Progenitor cell of endocrine pancreas (in vitro differentiated cells): Measurements from ENCODE around the gene BARX1. TPM values are rescaled to one million over a fixed set of nuclear protein-coding genes. Genes with fewer than 3 reads are reported as not detected.

Experiments
- DNase-seq: peaks from one replicate; pipeline ENCODE4 v3.0.0; 2021; ENCODE audit warnings: low spot score; ENCODE audit not compliant: unreplicated experiment
- H3K27ac Mint-ChIP-seq: 2 replicates; pipeline ENCODE4 v1.8.0; 2021; ENCODE audit warnings: mild to moderate bottlenecking, moderate library complexity, mixed read lengths
- H3K27me3 Mint-ChIP-seq: 2 replicates; pipeline ENCODE4 v1.8.0; 2021; ENCODE audit warnings: mixed read lengths
- H3K36me3 Mint-ChIP-seq: 2 replicates; pipeline ENCODE4 v1.8.0; 2022; ENCODE audit warnings: mixed read lengths; ENCODE audit not compliant: insufficient read depth
- H3K4me1 Mint-ChIP-seq: 2 replicates; pipeline ENCODE4 v1.8.0; 2021; ENCODE audit warnings: low read depth, mixed read lengths
- H3K4me3 Mint-ChIP-seq: 2 replicates; pipeline ENCODE4 v1.8.0; 2021; ENCODE audit warnings: low read depth, mild to moderate bottlenecking, moderate library complexity, mixed read lengths
- H3K9me3 Mint-ChIP-seq: 2 replicates; pipeline ENCODE4 v1.8.0; 2021; ENCODE audit warnings: low read depth, mixed read lengths
- CTCF ChIP-seq: fragments of 200-600 bp; sonication (generic); IDR thresholded peaks from one replicate; pipeline ENCODE4 v1.5.0; 2021; ENCODE audit warnings: antibody characterized with exemption, mild to moderate bottlenecking; ENCODE audit not compliant: unreplicated experiment
- total RNA-seq: library from RNA; stranded (reverse); gene quantifications from 2 replicates; pipeline ENCODE4 v1.2.1, GENCODE V29; 2021

BARX1 gene
- total RNA-seq, 1 donor from 2014 or later = 0.74 TPM

DNA sequence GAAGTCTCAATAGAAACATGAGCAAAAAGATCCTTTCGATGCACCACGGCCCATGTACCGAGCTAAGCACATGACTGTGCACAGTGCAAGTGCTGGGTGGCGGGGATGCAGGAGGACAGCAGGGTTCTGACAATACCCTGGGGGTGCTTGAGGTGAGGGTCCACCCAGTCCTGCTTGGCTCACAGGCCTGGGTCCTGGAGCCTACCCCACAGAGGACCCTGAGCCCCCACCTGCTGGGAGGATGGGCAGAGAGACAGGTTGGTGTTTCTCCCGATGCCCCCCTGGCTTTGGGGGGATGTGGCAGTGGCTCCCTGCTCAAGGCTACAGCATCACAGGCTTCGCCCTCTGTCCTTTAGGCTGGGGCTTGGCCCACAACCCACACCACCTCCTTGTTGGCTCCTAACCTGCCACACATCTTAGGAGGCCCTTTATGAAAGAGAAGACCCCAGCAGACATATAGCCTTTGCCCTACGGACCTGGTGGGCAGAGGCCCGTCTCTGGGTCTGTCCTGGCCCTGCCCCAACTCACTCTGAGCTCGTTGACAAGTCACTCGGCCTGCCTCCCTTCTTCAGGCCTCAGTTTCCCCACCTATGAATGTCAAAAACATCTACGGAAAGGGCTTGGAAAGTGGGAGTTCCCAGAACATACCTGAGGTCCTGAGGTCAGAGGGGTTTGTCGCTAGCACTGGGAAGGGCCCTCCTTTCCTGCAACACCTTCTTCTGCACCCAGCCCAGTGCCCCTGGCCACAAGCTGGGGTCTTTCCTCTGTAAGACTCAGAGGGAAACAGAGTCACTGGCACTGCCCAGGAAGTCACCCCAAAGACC is 50.3 kb downstream of the BARX1 start:
- no peaks in the 10 kb centered on the region for H3K36me3 Mint-ChIP-seq
- no peak for DNase-seq
- no peak overlapping the region for H3K4me3 Mint-ChIP-seq
- peaks cover 5% of the 10 kb centered on the region for H3K4me1 Mint-ChIP-seq
- no peaks in the 10 kb centered on the region for H3K9me3 Mint-ChIP-seq
- peaks cover 25% of the 10 kb centered on the region for H3K27me3 Mint-ChIP-seq
- H3K27ac Mint-ChIP-seq = no peak overlapping the region
- no peak for TF ChIP-seq CTCF

DNA sequence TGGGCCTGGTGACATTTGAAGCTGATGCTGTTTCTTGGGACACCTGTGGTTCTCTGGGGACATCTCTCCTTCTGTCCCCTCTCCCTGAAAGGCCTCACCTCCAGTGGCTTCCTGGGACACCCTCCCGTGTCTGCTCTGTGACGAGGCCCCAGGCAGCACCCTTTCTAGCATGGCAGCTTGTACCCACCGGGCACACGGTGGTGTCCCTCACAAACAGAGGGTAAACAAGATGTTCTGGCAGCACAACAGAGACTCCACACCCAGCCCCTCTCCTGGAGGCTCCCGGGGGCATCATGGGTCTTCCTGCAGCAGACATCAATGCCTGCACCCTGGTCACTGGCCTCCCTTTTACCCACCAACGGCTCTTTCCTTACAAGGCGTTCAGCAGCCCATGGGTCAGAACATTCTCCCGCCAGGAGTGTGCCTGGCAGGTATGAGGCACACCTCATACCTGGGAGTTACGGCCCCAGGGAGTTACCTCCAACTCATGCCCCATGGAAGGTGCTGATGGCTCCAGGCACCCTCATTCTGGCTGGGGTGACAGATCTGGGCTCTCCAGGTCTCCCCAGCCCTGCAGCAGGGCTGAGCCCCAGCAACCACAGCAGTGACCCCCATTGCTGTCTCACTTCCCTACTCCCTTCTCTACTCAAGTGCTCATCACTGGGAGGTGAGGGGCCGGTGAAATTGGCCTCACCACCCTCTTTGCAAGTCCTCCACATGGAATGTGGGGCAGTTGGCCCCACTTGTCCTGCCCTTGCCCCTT is 51.1 kb downstream of the BARX1 start:
- Mint-ChIP-seq H3K4me3 (no peak overlapping the region), H3K36me3 (no peaks in the 10 kb centered on the region), H3K27me3 (peaks cover 25% of the 10 kb centered on the region), H3K4me1 (peaks cover 3% of the 10 kb centered on the region), H3K9me3 (no peaks in the 10 kb centered on the region), H3K27ac (no peak overlapping the region)
- no peak for TF ChIP-seq CTCF
- no peak for DNase-seq

- Mint-ChIP-seq H3K4me1 (no peaks in the 10 kb centered on the region), H3K27me3 (peaks cover 25% of the 10 kb centered on the region), H3K27ac (no peak overlapping the region), H3K36me3 (no peaks in the 10 kb centered on the region), H3K4me3 (no peak overlapping the region), H3K9me3 (no peaks in the 10 kb centered on the region)
- no peak for DNase-seq
- no peak for TF ChIP-seq CTCF
Observed at GRCh38 chr9:93902780-93903655, 52.1 kb downstream of the BARX1 start.

DNA sequence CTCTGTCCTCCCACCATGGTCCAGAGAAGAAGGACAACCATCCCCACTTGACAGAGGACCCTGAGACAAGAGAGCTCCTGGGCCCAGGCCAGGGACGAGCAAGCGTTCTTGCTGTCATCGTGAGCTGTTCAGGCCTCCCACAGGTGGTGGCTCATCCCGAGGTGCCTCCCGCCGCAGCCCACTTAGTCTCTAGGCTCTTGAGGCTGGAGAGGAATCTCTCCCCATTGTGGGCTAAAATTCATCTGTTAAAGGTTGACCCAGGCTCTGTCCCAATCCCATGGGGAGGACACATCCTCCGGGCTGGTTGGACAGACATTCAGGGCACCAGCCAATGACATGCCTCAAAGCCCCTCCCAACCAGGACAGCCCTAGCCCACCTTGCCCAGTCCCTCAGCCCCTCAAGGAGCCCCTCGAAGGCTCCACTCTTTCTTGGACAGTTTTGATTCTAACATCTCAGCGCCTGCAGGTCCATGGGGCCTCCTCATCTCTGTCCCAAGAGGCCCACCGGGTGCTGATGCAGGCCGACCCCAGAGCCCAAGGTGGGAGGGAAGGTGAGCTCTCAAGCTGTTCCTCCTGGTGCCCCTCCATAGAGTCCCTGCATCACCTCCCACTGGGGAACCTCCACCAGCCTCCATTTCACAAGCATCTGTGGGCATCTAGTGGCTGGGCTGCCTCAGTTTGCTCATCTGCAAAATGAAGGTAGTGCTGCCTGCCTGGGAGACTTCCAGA is 52.9 kb downstream of the BARX1 start:
- H3K27me3 Mint-ChIP-seq = peaks cover 28% of the 10 kb centered on the region
- no peaks in the 10 kb centered on the region for H3K9me3 Mint-ChIP-seq
- H3K4me1 Mint-ChIP-seq = no peaks in the 10 kb centered on the region
- H3K36me3 Mint-ChIP-seq = no peaks in the 10 kb centered on the region
- peak; percentile 6 for DNase-seq
- H3K27ac Mint-ChIP-seq = no peak overlapping the region
- no peak for TF ChIP-seq CTCF
- no peak overlapping the region for H3K4me3 Mint-ChIP-seq

Other genes with a start within 250 kb of the BARX1 start
- 7.2 and 8.9 TPM in 2 replicates for gene PTPDC1, start 129.1 kb upstream of the BARX1 start, total RNA-seq